Retina (tissue), 1 donor: ENCODE measurements around the gene KDM5C.

Experiments used
- DNase-seq: peaks from one replicate; pipeline ENCODE4 v3.0.0-alpha.2; 2016

Gene KDM5C

GRCh38 chrX:53249408-53250042, 24.5 kb upstream of the KDM5C start:
- DNase-seq = no peak

GRCh38 chrX:53247928-53248327, 22.9 kb upstream of the KDM5C start:
- DNase-seq = no peak

- DNase-seq = no peak
Observed at GRCh38 chrX:53246231-53246630, 21.2 kb upstream of the KDM5C start.

- DNase-seq = no peak
Observed at GRCh38 chrX:53244610-53245009, 19.6 kb upstream of the KDM5C start.

GRCh38 chrX:53242310-53242709, 17.3 kb upstream of the KDM5C start:
- no peak for DNase-seq

- no peak for DNase-seq
Observed at GRCh38 chrX:53241558-53241957, 16.6 kb upstream of the KDM5C start.

- DNase-seq = no peak
Observed at GRCh38 chrX:53239474-53239873, 14.5 kb upstream of the KDM5C start.

GRCh38 chrX:53237056-53237455, 12.0 kb upstream of the KDM5C start:
- DNase-seq = no peak

GRCh38 chrX:53236025-53236679, 11.1 kb upstream of the KDM5C start:
- DNase-seq = no peak

- DNase-seq = no peak
Observed at GRCh38 chrX:53235566-53235965, 10.6 kb upstream of the KDM5C start.

GRCh38 chrX:53234484-53234883, 9.5 kb upstream of the KDM5C start:
- no peak for DNase-seq

GRCh38 chrX:53233536-53233935, 8.5 kb upstream of the KDM5C start:
- DNase-seq = no peak

GRCh38 chrX:53230116-53230515, 5.1 kb upstream of the KDM5C start:
- no peak for DNase-seq

- DNase-seq = no peak
Observed at GRCh38 chrX:53227224-53227765, 2.3 kb upstream of the KDM5C start.

GRCh38 chrX:53223955-53224859, 800 bp downstream of the KDM5C start:
- DNase-seq = no peak

- no peak for DNase-seq
Observed at GRCh38 chrX:53223068-53223693, 1.8 kb downstream of the KDM5C start.

- no peak for DNase-seq
Observed at GRCh38 chrX:53211391-53211978, 13.5 kb downstream of the KDM5C start.

GRCh38 chrX:53196678-53197077, 28.3 kb downstream of the KDM5C start:
- DNase-seq = no peak

- DNase-seq = no peak
Observed at GRCh38 chrX:53195401-53195800, 29.6 kb downstream of the KDM5C start.

GRCh38 chrX:53194308-53194707, 30.7 kb downstream of the KDM5C start:
- no peak for DNase-seq

GRCh38 chrX:53193093-53193492, 31.9 kb downstream of the KDM5C start:
- no peak for DNase-seq

- DNase-seq = no peak
Observed at GRCh38 chrX:53190363-53190960, 34.5 kb downstream of the KDM5C start.
